HCT116 (cell line): ENCODE data around the gene TTF2. TPM values are rescaled to one million over a fixed set of nuclear protein-coding genes. Genes with fewer than 3 reads are reported as not detected.

Experiments used
- ATAC-seq: fragments of 200-7000 bp; cut with Tn5 transposase; 2 replicates; pipeline ENCODE4 v1.9.1; 2020; ENCODE audit warnings: mild to moderate bottlenecking, moderate library complexity
- BruUV-seq: library from RNA; stranded (reverse); fragments of 400-500 nt; replicated peaks from 2 replicates; lab custom pipeline; 2021; lab: Mats Ljungman, UMichigan
- CTCF ChIA-PET: fragments of 300-600 bp; sonication (Branson Sonifier 250); formaldehyde crosslinking; loops from one replicate; lab custom pipeline; 2021; ENCODE audit warnings: antibody characterized with exemption; lab: Charles Lee
- POLR2A ChIA-PET: fragments of 300-600, 350-600 bp; sonication (Branson Sonifier 250); formaldehyde crosslinking; loops from one replicate; lab custom pipeline; 2021; ENCODE audit warnings: antibody characterized with exemption; lab: Charles Lee
- RAD21 ChIA-PET, 2 experiments: fragments of 300-600 bp; sonication (Branson Sonifier 250); formaldehyde crosslinking; loops; one replicate each; lab custom pipeline; 2023; ENCODE audit warnings: low total read pairs in 2 of 2; ENCODE audit not compliant: uncharacterized antibody in 2 of 2, unreplicated experiment in 2 of 2, low non-redundant PET in 1 of 2; lab: Charles Lee
- DNase-seq: peaks from one replicate; pipeline ENCODE4 v3.0.0-alpha.2; 2010; ENCODE audit warnings: low read depth, low spot score
- H2AFZ ChIP-seq: fragments of 200-600 bp; shearing (Covaris generic), sonication (generic); 2 replicates; pipeline ENCODE4 v1.6.1; 2017; ENCODE audit warnings: low read depth, mixed run types, mixed read lengths, antibody characterized with exemption, low read length; ENCODE audit not compliant: poor library complexity, severe bottlenecking
- H3K27ac ChIP-seq: 2 replicates; pipeline ENCODE4 v1.5.1; 2012; ENCODE audit warnings: low read depth, low read length
- H3K27me3 ChIP-seq: fragments of 200-600 bp; sonication (generic); 2 replicates; pipeline ENCODE4 v1.6.1; 2016; ENCODE audit warnings: mixed run types, low read length, mixed read lengths; ENCODE audit not compliant: insufficient read depth
- H3K36me3 ChIP-seq, 2 experiments: fragments of 200-500 bp in 1 of 2; fragments of 200-600 bp in 1 of 2; sonication (Bioruptor generic) in 1 of 2; sonication (generic) in 1 of 2; 2 replicates each; pipeline versions ENCODE4 v1.5.1 to v1.6.1; 2014 to 2016; ENCODE audit warnings: low read length in 2 of 2, inconsistent platforms in 1 of 2, mixed read lengths in 1 of 2, mixed run types in 1 of 2; ENCODE audit not compliant: insufficient read depth in 2 of 2, control insufficient read depth in 1 of 2
- H3K4me1 ChIP-seq, 2 experiments: fragments of 200-600 bp in 1 of 2; sonication (generic) in 1 of 2; 2 replicates each; pipeline versions ENCODE4 v1.5.1 to v1.6.1; 2012 to 2017; ENCODE audit warnings: low read length in 2 of 2, inconsistent platforms in 1 of 2, mild to moderate bottlenecking in 1 of 2, mixed read lengths in 1 of 2, mixed run types in 1 of 2, moderate library complexity in 1 of 2; ENCODE audit not compliant: insufficient read depth in 2 of 2, control insufficient read depth in 1 of 2
- H3K4me2 ChIP-seq: fragments of 200-600 bp; sonication (generic); 2 replicates; pipeline ENCODE4 v1.6.1; 2017; ENCODE audit warnings: mixed run types, low read length, mixed read lengths
- H3K4me3 ChIP-seq, 2 experiments: fragments of 200-600 bp in 1 of 2; sonication (generic) in 1 of 2; replicated peaks in 1 of 2; 2 replicates each; pipeline ENCODE4 v1.5.1; 2011 to 2016; ENCODE audit warnings: low read length in 2 of 2, control low read depth in 1 of 2, low read depth in 1 of 2, mild to moderate bottlenecking in 1 of 2, mixed read lengths in 1 of 2, mixed run types in 1 of 2
- H3K79me2 ChIP-seq: fragments of 200-600 bp; sonication (generic); 2 replicates; pipeline ENCODE4 v1.6.1; 2017; ENCODE audit warnings: mild to moderate bottlenecking, mixed run types, low read length, moderate library complexity, mixed read lengths; ENCODE audit not compliant: insufficient read depth
- H3K9ac ChIP-seq: fragments of 200-600 bp; sonication (generic); 2 replicates; pipeline ENCODE4 v1.6.1; 2016; ENCODE audit warnings: low read length, mixed read lengths
- H3K9me2 ChIP-seq: fragments of 200-600 bp; sonication (generic), shearing (Covaris generic); 2 replicates; pipeline ENCODE4 v1.6.1; 2017; ENCODE audit warnings: mixed run types, mild to moderate bottlenecking, moderate library complexity; ENCODE audit not compliant: insufficient read depth
- H3K9me3 ChIP-seq, 2 experiments: fragments of 200-500 bp in 1 of 2; fragments of 200-600 bp in 1 of 2; sonication (Bioruptor generic) in 1 of 2; sonication (generic) in 1 of 2; 2 replicates each; pipeline ENCODE4 v1.6.1; 2014 to 2017; ENCODE audit warnings: low read length in 2 of 2, mixed read lengths in 2 of 2, inconsistent platforms in 1 of 2, low read depth in 1 of 2, mild to moderate bottlenecking in 1 of 2, mixed run types in 1 of 2, moderate library complexity in 1 of 2; ENCODE audit not compliant: control insufficient read depth in 1 of 2, insufficient read depth in 1 of 2
- H4K20me1 ChIP-seq: fragments of 200-600 bp; sonication (generic), shearing (Covaris generic); 2 replicates; pipeline ENCODE4 v1.6.1; 2017; ENCODE audit warnings: mixed run types, mild to moderate bottlenecking, moderate library complexity; ENCODE audit not compliant: insufficient read depth
- CBX3 ChIP-seq: IDR thresholded peaks from 2 replicates; pipeline ENCODE4 v1.6.1; 2012; ENCODE audit warnings: low read depth
- CEBPB ChIP-seq: IDR thresholded peaks from 2 replicates; pipeline ENCODE4 v1.6.1; 2012; ENCODE audit warnings: low read depth
- CTCF ChIP-seq, 3 experiments: fragments of 200-600 bp in 1 of 3; sonication (generic) in 1 of 3; IDR thresholded peaks in 2 of 3; conservative IDR thresholded peaks in 1 of 3; 2 replicates each; pipeline ENCODE4 v1.5.1; 2012 to 2017; ENCODE audit warnings: low read depth in 2 of 3, low read length in 2 of 3, antibody characterized with exemption in 1 of 3, borderline replicate concordance in 1 of 3, control low read depth in 1 of 3, mild to moderate bottlenecking in 1 of 3, mixed read lengths in 1 of 3, mixed run types in 1 of 3, moderate library complexity in 1 of 3; ENCODE audit not compliant: insufficient read depth in 1 of 3
- EGR1 ChIP-seq: IDR thresholded peaks from 2 replicates; pipeline ENCODE4 v1.6.1; 2012; ENCODE audit warnings: low read depth
- ELF1 ChIP-seq: IDR thresholded peaks from 2 replicates; pipeline ENCODE4 v1.6.1; 2012; ENCODE audit warnings: low read depth, borderline replicate concordance
- EZH2 ChIP-seq: fragments of 200-600 bp; sonication (generic); IDR thresholded peaks from 2 replicates; pipeline ENCODE4 v1.6.1; 2017; ENCODE audit warnings: antibody characterized with exemption, mixed run types
- EZH2phosphoT487 ChIP-seq: fragments of 200-600 bp; IDR thresholded peaks from 2 replicates; pipeline ENCODE4 v1.6.1; 2018; ENCODE audit warnings: antibody characterized with exemption, borderline replicate concordance
- FOSL1 ChIP-seq: IDR thresholded peaks from 2 replicates; pipeline ENCODE4 v1.6.1; 2012; ENCODE audit warnings: low read depth
- JUND ChIP-seq: IDR thresholded peaks from 2 replicates; pipeline ENCODE4 v1.6.1; 2012
- MAX ChIP-seq: IDR thresholded peaks from 2 replicates; pipeline ENCODE4 v1.6.1; 2012
- POLR2AphosphoS5 ChIP-seq: IDR thresholded peaks from 2 replicates; pipeline ENCODE4 v1.6.1; 2011; ENCODE audit warnings: mild to moderate bottlenecking, low read depth, low read length, moderate library complexity
- RAD21 ChIP-seq: IDR thresholded peaks from 2 replicates; pipeline ENCODE4 v1.6.1; 2012; ENCODE audit warnings: low read depth, mild to moderate bottlenecking
- REST ChIP-seq: IDR thresholded peaks from 2 replicates; pipeline ENCODE4 v1.6.1; 2012; ENCODE audit warnings: low read depth
- SIN3A ChIP-seq: IDR thresholded peaks from 2 replicates; pipeline ENCODE4 v1.6.1; 2012; ENCODE audit warnings: low read depth
- SRF ChIP-seq: IDR thresholded peaks from 2 replicates; pipeline ENCODE4 v1.6.1; 2012; ENCODE audit warnings: low read depth
- TCF7L2 ChIP-seq: IDR thresholded peaks from 2 replicates; pipeline ENCODE4 v1.7.0; 2011; ENCODE audit warnings: borderline replicate concordance, inconsistent platforms; ENCODE audit not compliant: insufficient read depth, insufficient read length; ENCODE audit errors: extremely low read depth
- YY1 ChIP-seq: IDR thresholded peaks from 2 replicates; pipeline ENCODE4 v1.6.1; 2011; ENCODE audit warnings: low read length, low read depth, moderate library complexity, mild to moderate bottlenecking; ENCODE audit not compliant: insufficient replicate concordance; ENCODE audit errors: extremely low read depth
- ZBTB33 ChIP-seq: IDR thresholded peaks from 2 replicates; pipeline ENCODE4 v1.6.1; 2011; ENCODE audit warnings: mild to moderate bottlenecking, low read length, moderate library complexity; ENCODE audit not compliant: insufficient replicate concordance; ENCODE audit errors: extremely low read depth
- ZFX ChIP-seq: fragments of 450-650 bp; IDR thresholded peaks from 2 replicates; pipeline ENCODE4 v1.6.1; 2017
- ZNF274 ChIP-seq: fragments of 200-500 bp; sonication (Bioruptor generic); IDR thresholded peaks from 2 replicates; pipeline ENCODE4 v1.6.1; 2014; ENCODE audit warnings: mild to moderate bottlenecking, low read depth, low read length, inconsistent platforms
- intact Hi-C: fragments of 100-400 bp; cut with micrococcal nuclease; formaldehyde crosslinking; loops from 2 replicates; pipeline ENCODE4 v1.10.0; 2022
- total RNA-seq: library from RNA; stranded (reverse); gene quantifications from one replicate; pipeline ENCODE4 v1.2.1, GENCODE V29; 2021; ENCODE audit not compliant: unreplicated experiment

TTF2 gene
- total RNA-seq, 1 experiment from 2014 or later, result 60.3 TPM

- TF ChIP-seq ZBTB33 (no peak), CBX3 (no peak), SRF (no peak), FOSL1 (no peak), MAX (no peak), ELF1 (no peak), ZFX (no peak)
These were observed 44.4 kb upstream of the TTF2 start (continued) for GRCh38 chr1:117015724-117016123.

GRCh38 chr1:117017062-117017461 lies 43.1 kb upstream of the TTF2 start:
- DNase-seq (no peak), ATAC-seq (no peak)
- CTCF ChIA-PET, result no interaction called here
- Histone ChIP-seq H3K9ac (no peak overlapping the region), H3K36me3 (no peaks in the 10 kb centered on the region), H3K4me2 (no peak overlapping the region), H4K20me1 (no peaks in the 10 kb centered on the region), H3K9me3 (no peaks in the 10 kb centered on the region), H3K9me2 (no peaks in the 10 kb centered on the region), H3K4me3 (no peak overlapping the region), H3K27me3 (no peaks in the 10 kb centered on the region), H3K79me2 (no peaks in the 10 kb centered on the region), H2AFZ (no peak overlapping the region), H3K4me1 (no peaks in the 10 kb centered on the region), H3K27ac (no peak overlapping the region)
- intact Hi-C loops, result no loop called here
- RAD21 ChIA-PET, result no interaction called here
- POLR2A ChIA-PET, result no interaction called here
- TF ChIP-seq CBX3, result no peak
- no peak for TF ChIP-seq ZNF274
- no peak for TF ChIP-seq TCF7L2
- TF ChIP-seq YY1, result no peak
- no peak for TF ChIP-seq SIN3A
- TF ChIP-seq SRF, result no peak
- no peak for TF ChIP-seq RAD21
- TF ChIP-seq ELF1, result no peak
- TF ChIP-seq EZH2phosphoT487, result no peak
- TF ChIP-seq EGR1, result no peak
- no peak for TF ChIP-seq POLR2AphosphoS5
- TF ChIP-seq EZH2, result no peak
- no peak for TF ChIP-seq JUND
- no peak for TF ChIP-seq CTCF (IDR thresholded peaks at IDR 0.05 in 2 of 3, conservative IDR thresholded peaks at IDR 0.05 in 1 of 3; ENCODE audit: borderline replicate concordance in 1 of 3, insufficient read depth in 1 of 3, low read depth in 2 of 3, low read length in 2 of 3)
- TF ChIP-seq FOSL1, result no peak
- no peak for TF ChIP-seq REST
- TF ChIP-seq CEBPB, result no peak
- no TSS peak for BruUV-seq
